Measurements from ENCODE around the gene NR0B1.

Gene NR0B1

DNA sequence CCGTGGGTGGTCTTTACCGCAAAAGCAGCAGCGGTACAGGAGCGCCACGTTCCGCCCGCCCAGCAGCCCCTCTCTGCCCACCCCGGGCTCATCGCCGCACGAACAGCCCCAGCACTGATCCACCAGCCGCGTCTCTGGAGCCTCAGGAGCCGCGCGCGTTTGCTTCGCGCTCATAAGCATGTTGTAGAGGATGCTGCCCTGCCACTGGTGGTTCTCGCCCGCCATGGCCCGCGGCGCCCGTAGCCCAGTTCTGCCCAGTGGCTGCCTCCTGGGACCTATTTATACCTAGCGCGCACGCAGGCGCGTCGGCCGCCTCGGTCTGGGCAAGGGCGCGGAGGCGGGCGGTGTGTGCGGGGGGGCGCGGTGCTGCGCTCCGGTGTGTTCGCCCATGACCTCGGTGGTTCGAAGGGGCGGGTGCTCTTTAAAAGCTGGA is at the start of gene NR0B1:
NR0B1 (minus strand) TSS at position 252 of the 433 bp plus-strand sequence; CDS start at position 225, 27 bp downstream.
- no peak for DNase-seq (ENCODE audit: low read depth)

DNA sequence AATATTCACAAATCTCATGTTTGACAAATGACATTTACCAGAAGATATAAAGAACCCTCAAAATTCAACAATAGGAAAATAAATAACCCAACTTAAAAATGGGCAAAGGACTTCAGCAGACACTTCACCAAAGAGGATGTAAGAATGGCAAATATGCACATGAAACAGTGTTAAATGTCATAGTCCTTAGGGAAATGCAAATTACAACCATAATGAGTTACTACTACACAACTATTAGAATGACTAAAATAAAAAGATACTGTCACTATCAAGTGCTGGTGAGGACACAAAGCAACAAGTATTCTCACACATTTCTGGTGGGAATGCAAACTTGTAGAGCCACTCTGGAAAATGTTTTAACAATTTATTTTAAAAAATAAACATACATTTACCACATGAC is 40.8 kb upstream of the NR0B1 start:
- no peak for DNase-seq (ENCODE audit: low read depth)

- DNase-seq (ENCODE audit: low read depth), result no peak
Observed at GRCh38 chrX:30343206-30343605, 34.0 kb upstream of the NR0B1 start.

- DNase-seq (ENCODE audit: low read depth), result no peak
Observed at GRCh38 chrX:30340753-30341152, 31.6 kb upstream of the NR0B1 start.

- DNase-seq (ENCODE audit: low read depth), result no peak
Observed at GRCh38 chrX:30327762-30328161, 18.6 kb upstream of the NR0B1 start.

- no peak for DNase-seq (ENCODE audit: low read depth)
Observed at GRCh38 chrX:30317308-30317707, 8.1 kb upstream of the NR0B1 start.

GRCh38 chrX:30313322-30313721 is 4.1 kb upstream of the NR0B1 start:
- no peak for DNase-seq (ENCODE audit: low read depth)

DNA sequence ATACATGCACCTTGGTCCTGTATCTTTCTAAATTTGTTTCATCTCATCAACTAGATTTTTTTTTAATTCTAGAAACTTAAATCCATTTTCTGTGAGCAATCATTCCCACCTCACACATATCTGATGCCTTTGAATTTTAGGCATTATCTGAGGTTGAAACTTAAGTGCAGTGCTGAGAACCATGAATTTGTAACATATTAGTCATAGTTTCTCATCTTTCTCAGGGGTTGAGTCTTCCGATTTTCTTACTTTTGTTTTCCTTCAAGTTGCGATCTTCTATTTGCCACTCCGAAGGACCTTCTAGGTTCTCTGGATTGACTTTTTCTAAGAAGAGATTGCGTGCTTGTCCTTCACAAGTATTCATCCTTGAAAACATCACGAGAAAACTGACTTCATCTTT is 3.7 kb upstream of the NR0B1 start:
- DNase-seq (ENCODE audit: low read depth), result no peak

DNA sequence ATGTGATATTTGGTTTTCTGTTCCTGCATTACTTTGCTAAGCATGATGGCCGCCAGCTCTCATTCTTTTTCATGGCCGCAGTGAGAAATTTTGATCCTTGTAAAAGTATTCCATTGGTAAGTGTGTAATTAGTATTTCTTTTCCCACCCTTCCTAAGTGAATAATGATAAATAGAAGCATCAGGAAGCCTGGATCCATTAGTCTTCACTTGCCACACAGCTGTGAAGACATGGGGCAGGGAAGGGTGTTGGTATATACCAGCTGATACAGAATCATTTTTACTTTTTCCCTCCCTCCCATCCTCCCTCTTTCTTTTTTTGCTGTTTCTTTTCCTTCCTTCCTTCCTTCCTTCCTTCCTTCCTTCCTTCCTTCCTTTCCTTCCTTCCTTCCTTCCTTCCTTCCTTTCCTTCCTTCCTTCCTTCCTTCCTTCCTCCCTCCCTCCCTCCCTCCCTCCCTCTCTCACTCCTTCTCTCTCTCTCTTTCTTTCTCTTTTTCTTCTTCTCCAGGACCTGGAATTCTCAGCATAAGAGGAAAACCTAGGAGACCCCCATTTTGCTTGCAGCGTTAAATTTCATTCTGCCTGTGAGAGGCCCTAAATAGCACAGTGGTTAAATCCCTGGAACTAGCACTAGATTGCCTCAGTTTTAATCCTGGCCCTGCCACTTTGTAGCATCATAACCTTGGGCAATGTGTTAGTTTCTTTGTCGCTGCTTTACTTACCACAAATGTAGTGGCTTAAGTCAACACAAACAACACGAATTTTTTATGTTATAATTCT is 1.4 kb upstream of the NR0B1 start:
- no peak for DNase-seq (ENCODE audit: low read depth)

GRCh38 chrX:30308263-30309138 is 689 bp downstream of the NR0B1 start:
- no peak for DNase-seq (ENCODE audit: low read depth)

GRCh38 chrX:30307466-30307865 is 1.7 kb downstream of the NR0B1 start:
- no peak for DNase-seq (ENCODE audit: low read depth)

DNA sequence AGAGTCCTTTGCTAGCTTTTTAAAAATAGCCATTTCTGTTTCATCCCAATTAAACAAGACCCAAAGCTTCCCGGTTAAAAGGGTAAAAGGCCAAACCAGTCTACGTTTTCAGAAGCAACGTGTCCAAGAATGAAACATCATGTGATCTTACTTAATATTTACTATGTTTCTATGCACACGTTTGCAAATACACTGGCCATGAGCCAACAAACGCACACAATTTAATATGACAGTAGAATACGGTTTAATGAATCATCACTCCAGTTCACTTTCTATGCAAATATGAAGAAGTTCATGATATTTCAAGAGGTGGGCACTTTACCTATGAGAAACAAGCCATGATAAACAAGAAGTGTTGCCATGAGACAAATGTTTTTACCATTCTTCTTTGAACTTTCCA is 4.3 kb downstream of the NR0B1 start:
- DNase-seq (ENCODE audit: low read depth), result no peak

DNA sequence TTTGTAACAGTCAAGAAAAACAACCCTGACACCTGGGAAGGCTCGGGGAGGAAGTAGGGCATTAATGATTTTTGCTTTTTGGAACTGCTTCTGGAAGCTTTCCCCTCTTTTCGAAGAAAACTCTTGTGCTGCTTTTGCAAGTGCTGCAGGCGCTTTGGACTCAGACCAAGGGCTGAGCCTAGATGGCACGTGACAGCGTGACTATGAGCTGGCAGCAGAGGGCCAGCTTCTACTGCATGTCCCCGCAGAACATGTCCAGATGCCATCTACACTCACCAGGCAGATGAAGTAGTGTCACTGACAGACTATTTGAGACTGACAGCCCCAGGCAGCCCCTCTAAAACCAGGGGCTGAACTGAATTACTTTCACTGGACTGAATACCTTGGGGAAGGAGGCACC is 6.2 kb downstream of the NR0B1 start:
- no peak for DNase-seq (ENCODE audit: low read depth)

DNA sequence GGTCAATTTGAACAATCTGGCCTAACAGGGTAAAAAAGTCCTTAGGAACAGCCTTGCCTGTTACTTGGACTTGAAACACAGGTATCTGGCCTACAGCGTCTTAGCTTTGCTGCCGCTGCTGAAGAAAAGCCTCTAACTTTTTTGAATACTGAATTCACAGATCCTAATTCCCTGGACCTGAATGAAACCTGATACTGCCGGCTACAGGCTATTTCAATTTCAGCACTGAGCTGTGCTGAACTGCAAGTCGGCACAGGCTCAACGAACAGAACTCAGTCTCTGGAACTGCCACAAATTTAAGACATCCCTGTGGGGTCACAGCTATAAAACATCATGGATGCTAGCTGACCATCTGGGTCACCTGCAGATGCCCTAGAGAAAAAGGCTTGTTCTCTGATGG is 7.2 kb downstream of the NR0B1 start:
- DNase-seq (ENCODE audit: low read depth), result no peak

DNA sequence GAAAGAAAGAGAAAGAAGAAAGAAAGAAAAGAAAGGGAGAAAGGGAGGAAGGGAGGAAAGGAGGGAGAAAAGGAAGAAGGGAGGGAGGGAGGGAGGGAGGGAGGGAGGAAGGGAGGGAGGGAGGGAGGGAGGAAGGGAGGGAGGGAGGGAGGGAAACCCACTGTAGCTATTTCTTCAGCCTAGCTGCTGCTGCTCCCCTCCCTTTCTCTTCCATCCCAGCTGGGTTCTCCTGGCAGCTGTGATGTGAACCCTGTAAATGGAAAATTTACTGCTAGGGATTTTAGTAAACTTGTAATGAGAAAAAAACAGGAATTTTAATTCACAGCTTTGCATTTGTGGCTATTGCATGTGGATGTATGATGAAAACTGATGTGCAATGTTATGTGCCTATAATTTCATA is 8.0 kb downstream of the NR0B1 start:
- DNase-seq (ENCODE audit: low read depth), result no peak

GRCh38 chrX:30296408-30297254 is 12.6 kb downstream of the NR0B1 start:
- no peak for DNase-seq (ENCODE audit: low read depth)

- no peak for DNase-seq (ENCODE audit: low read depth)
Observed at GRCh38 chrX:30283456-30284200, 25.6 kb downstream of the NR0B1 start.

DNA sequence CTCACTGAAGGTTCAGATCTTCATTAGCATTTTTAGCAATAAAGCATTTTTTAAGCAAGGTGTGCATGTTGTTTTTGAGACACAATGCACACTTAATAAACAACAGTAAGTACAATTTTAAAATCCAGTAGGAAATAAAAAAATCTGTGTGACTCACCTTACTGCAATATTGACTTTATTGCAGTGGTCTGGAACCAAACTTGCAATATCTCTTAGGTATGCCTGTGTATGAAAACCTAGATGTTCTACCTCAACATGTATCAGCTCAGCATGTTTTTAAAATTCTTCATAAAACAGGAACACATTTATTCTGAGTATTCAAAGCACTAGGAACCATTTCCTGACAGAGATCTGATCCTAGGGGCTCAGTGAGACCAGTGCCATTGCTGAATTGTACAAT is 26.7 kb downstream of the NR0B1 start:
- no peak for DNase-seq (ENCODE audit: low read depth)

DNA sequence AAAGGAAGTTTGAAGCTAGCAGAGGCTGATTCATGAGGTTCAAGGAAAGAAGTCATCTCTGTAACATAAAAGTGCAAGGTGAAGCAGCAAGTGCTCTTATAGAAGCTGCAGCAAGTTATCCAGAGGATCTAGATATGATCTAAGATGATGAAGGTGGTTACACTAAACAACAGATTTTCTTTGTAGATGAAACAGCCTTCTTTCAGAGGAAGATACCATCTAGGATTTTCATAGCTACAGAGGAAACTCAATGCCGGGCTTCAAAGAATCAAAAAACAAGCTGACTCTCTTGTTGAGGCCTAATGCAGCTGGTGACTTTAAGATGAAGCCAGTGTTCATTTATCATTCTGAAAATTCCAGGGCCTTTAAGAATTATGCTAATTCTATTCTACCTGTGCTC is 28.8 kb downstream of the NR0B1 start:
- no peak for DNase-seq (ENCODE audit: low read depth)

- DNase-seq (ENCODE audit: low read depth), result no peak
Observed at GRCh38 chrX:30278365-30278764, 30.8 kb downstream of the NR0B1 start.

GRCh38 chrX:30275498-30275897 is 33.7 kb downstream of the NR0B1 start:
- DNase-seq (ENCODE audit: low read depth), result no peak

DNA sequence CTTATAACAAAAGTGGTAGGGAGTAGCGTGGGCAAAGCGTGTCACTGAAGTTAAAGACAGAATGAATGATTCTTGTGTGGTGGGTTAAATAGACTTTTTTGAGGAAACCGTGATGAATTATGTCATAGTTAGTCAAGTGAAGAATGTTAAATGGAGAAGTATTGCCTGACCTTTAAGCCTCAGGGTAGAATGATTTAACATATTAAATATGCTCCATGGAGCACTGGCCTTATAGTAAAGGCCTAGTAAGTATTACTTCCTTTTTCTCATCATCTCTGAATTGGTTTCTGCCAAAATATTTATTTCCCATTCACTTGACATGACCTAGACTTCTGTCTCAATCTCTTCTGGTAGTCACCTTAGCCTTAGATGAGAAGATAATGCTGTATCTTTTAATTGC is 38.6 kb downstream of the NR0B1 start:
- DNase-seq (ENCODE audit: low read depth), result no peak

Measured in stimulated activated CD8-positive, alpha-beta memory T cell treated with anti-CD3 and anti-CD28 coated beads, Interleukin-4, amount 100 ng/mL, for 24 hours (primary cell).